Measurements from ENCODE around the gene CCDC88C.
A peak's percentile ranks its signal among the peaks of the same experiment; 100 is the strongest.

CCDC88C gene

GRCh38 chr14:91367173-91368171 is 50.1 kb downstream of the CCDC88C start:
- DNase-seq (ENCODE audit: low read depth), result no peak

DNA sequence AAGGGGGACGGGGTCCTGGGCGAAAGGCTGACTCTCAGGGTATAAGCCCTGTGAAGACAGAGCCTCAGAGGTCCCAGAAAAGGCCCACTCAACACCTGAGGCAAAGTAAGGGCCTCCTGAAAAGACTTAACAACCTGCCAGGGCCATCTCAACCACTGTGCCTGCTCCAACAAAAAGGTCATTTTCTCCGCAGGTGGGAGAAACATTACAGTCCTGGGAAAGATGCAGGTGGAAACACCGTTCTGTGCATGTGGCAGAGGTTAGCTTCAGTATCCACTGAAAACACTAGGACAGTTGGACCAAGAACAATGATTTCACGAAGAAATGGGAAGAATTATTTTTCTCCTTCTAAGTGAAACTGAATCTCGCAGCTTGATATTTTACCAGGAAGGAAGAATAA is 50.9 kb downstream of the CCDC88C start:
- no peak for DNase-seq (ENCODE audit: low read depth)

DNA sequence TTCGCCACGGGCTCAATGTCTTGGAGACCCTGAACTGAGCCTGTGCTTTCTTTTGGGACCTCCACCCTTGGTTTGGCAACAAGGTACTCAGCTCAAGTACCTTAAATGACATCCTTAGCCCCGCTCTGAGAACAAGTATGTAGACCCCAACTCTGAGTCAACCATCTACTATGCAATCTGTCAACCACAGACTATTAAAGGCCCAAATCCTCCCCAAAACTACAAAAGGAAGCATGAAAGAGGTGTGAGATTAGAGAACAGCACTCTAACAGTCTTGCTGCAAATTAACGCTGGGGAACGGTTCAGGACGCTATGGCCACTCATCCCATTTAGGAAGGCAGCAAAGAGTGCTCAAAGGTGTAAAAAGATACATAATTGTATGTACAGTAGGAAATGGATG is 52.1 kb downstream of the CCDC88C start:
- no peak for DNase-seq (ENCODE audit: low read depth)

DNA sequence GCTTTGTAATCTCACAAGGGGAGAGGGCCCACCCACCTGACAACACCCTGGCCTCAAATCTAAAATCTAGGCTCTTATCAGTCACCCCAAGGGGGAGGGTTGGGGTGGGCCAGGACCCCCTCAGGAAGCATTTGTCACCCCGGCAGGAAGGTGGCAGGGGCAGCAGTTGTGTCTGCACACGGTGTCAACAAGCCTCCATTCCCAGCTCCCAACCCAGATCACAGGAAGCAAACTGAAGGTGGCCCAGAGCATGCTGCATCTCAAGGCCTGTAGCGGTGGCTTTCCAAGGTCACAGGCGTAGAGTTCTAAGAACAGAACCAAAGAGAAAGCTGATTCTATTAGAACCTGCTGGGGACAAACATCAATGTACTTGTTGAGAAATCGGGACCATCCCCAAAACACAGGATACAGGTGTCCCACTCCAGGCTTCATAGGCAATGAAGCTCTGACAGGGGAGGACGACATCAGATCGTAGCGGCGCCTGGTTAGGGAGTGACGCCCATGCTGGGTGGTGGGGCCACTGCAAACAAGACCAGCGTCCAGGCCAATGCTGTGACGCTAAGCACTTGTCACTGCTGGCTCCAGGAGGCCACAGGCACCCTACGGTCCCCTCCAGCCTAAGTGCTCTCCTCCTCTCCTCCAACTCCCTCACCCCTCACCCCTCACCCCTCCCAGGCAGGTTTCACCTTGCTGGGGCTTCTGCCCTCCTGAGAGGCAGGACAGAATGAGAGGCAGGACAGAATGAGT is 52.9 kb downstream of the CCDC88C start:
- DNase-seq (ENCODE audit: low read depth), result no peak

GRCh38 chr14:91363776-91364523 is 53.7 kb downstream of the CCDC88C start:
- DNase-seq (ENCODE audit: low read depth), result no peak

GRCh38 chr14:91361233-91361811 is 56.3 kb downstream of the CCDC88C start:
- no peak for DNase-seq (ENCODE audit: low read depth)

DNA sequence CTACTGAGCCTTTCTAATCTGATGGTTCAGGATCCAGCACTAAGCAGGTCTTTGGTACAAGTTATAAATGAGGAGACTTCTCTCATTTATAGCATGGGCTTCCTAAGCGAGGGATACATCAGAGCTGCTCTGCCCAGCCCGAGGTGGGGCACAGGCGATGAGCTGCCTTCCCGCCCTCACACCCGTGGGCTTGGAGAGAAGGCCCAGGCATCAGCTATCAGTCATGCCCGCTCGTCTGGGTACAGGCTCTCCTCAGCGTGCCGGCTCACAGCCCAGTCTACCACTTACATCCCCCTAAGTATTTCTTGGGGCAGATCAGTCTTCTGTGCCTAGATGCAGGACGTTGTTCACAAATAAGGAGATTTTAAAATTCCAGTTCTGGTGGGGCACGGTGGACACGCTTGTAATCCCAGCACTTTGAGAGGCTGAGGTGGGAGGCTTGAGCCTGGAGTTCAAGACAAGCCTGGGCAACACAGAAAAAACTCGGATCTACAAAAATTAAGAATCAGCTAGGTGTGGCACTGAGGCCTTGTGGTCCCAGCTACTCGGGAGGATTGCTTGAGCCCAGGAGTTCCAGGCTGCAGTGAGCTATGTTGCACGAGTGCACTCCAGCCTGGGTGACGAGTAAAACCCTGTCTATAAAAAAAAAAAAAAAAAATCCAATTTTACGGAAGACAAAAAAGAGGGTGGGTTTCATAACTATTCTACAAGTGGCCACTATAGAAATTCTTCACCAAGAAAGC is 57.0 kb downstream of the CCDC88C start:
- DNase-seq (ENCODE audit: low read depth), result no peak

DNA sequence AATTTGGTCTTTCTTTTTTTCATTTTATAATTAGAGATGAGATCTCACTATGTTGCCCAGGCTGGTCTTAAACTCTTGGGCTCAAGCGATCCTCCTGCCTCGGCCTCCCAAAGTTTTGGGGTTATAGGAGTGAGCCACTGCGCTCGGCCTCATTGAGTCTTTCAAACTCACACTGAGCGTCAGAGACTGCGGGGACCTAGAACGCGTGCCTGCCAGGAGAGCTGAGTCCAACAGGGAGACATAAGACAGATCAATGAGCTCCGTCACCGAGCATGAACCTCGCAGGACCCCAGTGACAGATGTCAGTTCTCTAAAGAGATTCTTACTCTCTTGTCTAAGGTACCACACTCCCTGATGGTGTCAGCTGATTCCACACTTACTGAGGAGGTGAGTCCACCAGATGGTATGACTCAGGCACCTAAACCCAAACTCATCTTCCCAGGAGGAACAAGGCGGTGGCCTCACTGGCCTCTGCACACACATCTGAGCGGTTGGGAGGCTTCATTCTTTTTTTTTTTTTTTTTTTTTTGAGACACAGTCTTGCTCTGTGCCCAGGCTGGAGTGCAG is 58.9 kb downstream of the CCDC88C start:
- DNase-seq (ENCODE audit: low read depth), result no peak

- no peak for DNase-seq (ENCODE audit: low read depth)
Measured at GRCh38 chr14:91358025-91358319, 59.6 kb downstream of the CCDC88C start.

DNA sequence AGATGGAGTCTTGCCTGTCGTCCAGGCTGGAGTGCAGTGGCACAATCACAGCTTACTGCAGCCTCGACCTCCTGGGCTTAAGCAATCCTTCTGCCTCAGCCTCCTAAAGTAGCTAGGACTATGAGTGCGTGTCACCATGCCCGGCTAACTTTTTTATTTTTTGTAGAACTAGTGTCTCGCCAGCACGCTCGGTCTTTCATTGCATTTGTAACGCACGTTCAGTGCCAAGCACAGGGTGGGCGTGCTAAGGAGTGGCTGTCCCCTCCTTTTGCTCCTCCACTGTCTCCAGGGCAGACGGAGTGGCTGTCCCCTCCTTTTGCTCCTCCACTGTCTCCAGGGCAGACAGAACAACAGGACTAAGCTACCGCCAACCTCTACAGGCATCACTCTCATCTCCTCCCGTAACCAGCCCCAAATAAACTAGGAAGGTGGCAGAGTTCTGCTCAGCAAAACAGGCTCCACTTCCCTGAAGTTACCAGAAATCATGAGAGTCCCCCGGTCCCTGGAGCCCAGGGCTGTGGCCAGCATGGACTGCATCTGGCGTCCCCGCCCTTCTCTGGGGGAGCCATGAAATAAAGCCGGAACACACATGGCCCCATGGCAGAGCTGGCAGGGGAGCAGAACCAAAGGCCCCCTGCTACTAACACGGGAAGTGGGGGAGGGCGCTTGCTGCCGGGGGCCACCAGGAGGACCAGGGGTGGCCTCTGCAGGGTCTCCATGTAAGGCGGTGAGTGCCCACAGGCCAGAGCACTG is 60.2 kb downstream of the CCDC88C start:
- DNase-seq (ENCODE audit: low read depth), result no peak

GRCh38 chr14:91356181-91356763 is 61.3 kb downstream of the CCDC88C start:
- DNase-seq (ENCODE audit: low read depth), result no peak

DNA sequence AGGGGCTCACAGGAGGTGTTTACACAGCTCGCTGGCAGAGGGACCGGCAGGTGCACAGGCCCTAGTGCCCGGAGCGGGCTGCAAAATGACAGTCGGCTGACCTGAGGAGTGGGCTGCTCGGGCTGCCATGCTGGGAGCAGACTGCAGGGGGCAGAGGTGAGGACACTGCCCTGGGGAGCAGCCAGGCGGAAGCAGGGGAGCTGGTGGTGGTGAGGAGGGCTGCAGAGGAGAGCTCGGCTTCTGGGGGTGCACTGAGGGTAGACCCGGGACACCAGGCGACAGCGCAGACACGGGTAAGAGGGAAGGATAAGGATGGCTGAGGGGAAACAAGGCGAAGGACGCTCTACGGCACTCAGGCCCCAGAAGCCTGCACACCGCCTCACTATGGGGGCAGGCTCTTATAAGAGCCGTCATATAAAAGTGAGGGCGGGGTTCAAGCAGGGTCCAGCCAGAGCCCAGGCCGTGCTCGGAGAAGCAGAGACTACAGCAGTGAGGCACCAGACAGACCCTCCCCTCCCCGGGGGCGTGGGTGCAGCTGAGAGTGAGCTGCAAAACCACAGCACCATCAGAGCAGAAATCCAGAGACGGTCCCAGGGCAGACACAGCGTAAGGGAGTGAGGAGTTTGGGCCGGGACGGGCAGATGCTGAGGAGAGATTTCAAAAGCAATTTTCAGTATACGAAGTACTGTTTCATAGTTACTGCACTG is 62.5 kb downstream of the CCDC88C start:
- DNase-seq (ENCODE audit: low read depth), result no peak

- no peak for DNase-seq (ENCODE audit: low read depth)
Measured at GRCh38 chr14:91354221-91354916, 63.3 kb downstream of the CCDC88C start.

GRCh38 chr14:91352728-91353692 is 64.6 kb downstream of the CCDC88C start:
- DNase-seq (ENCODE audit: low read depth), result no peak

DNA sequence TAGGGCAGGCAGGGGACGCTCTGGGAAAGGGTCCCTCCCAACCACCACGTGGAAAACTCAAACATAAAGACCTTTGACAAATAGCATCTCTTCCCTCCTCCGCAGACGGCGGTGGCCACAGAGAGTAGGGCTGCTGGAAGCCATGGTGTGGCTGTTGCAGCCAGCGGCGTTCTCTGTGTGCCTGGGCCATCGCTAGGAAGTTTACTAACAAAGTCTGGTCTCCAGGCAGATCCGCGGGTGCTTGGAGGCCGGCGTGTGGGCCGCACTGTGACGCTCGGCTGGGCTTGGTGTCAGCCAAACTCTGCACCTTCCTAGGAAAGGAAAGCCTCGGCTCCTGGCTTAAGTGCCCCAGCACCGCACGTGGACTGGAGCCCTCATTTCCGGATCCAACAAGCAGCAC is 65.6 kb downstream of the CCDC88C start:
- DNase-seq (ENCODE audit: low read depth), result peak; percentile 7

DNA sequence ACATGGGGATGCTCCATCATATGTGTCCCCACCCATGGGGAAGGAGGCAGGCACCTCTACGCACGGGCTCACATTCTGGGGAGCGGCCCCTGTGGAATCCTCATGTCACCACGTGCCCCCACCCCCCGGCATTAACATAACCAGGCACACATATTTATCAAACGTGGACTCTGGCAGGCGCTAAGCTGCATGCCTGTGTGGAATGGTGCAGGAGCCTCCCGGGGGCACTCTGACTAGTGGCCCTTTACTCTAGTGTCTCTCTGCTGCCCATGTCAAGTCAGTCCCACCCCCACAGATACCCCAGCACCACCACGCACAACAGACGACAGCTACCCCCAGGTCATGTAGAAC is 66.1 kb downstream of the CCDC88C start:
- no peak for DNase-seq (ENCODE audit: low read depth)

GRCh38 chr14:91350813-91351511 is 66.7 kb downstream of the CCDC88C start:
- DNase-seq (ENCODE audit: low read depth), result no peak
